ENCODE measurements around the gene GALNT5. TPM values are rescaled to one million over a fixed set of nuclear protein-coding genes. Genes with fewer than 3 reads are reported as not detected.

The GALNT5 gene
- total RNA-seq (2022; extraction: Qiagen RNA extraction; ENCODE audit: low read depth): 2.1 to 2.8 TPM (median 2.5 TPM) in 5 replicates

GRCh38 chr2:157257312-157258252, at the start of gene GALNT5:
GALNT5 (plus strand) TSS chr2:157257705; CDS start chr2:157258083, 378 bp downstream.

GRCh38 chr2:157325786-157326185, 68.3 kb downstream of the GALNT5 start, which contains the start of gene ERMN:
ERMN (minus strand) TSS chr2:157325824; CDS start chr2:157325642, 182 bp downstream.

Other genes with a start within 250 kb of the GALNT5 start
- not detected in 5 replicates for gene ERMN, start 68.1 kb downstream of the GALNT5 start, total RNA-seq (2022; extraction: Qiagen RNA extraction; ENCODE audit: low read depth)
- gene CYTIP, start 186.4 kb downstream of the GALNT5 start, total RNA-seq (2022; extraction: Qiagen RNA extraction; ENCODE audit: low read depth): not detected in 5 replicates